Neutrophil (primary cell): ENCODE measurements around the gene SLC44A2.

Source experiments
- H3K27ac ChIP-seq: fragments of 200-600 bp; sonication (generic); 2 replicates; pipeline ENCODE4 v1.5.1; 2016; ENCODE audit warnings: mild to moderate bottlenecking, moderate library complexity
- H3K27me3 ChIP-seq: fragments of 200-600 bp; sonication (generic); 2 replicates; pipeline ENCODE4 v1.6.0; 2016; ENCODE audit warnings: mild to moderate bottlenecking
- H3K36me3 ChIP-seq: fragments of 200-600 bp; sonication (generic); 2 replicates; pipeline ENCODE4 v1.5.1; 2017
- H3K4me1 ChIP-seq, 2 experiments: fragments of 200-600 bp in 1 of 2; sonication (generic) in 1 of 2; 1 replicate in 1 of 2; 2 replicates in 1 of 2; pipeline versions ENCODE4 v1.5.1 to v1.6.1; 2013 to 2016; ENCODE audit warnings: low read depth in 1 of 2, low read length in 1 of 2, mild to moderate bottlenecking in 1 of 2, moderate library complexity in 1 of 2; ENCODE audit not compliant: control insufficient read depth in 1 of 2, insufficient read depth in 1 of 2
- H3K4me3 ChIP-seq, 2 experiments: fragments of 200-600 bp in 1 of 2; sonication (generic) in 1 of 2; 1 replicate in 1 of 2; 2 replicates in 1 of 2; pipeline ENCODE4 v1.5.1; 2013 to 2016; ENCODE audit warnings: low read depth in 1 of 2, low read length in 1 of 2, mild to moderate bottlenecking in 1 of 2, moderate library complexity in 1 of 2
- H3K9me3 ChIP-seq: fragments of 200-600 bp; sonication (generic); 2 replicates; pipeline ENCODE4 v1.5.1; 2016
- CTCF ChIP-seq: fragments of 200-600 bp; sonication (generic); IDR thresholded peaks from 2 replicates; pipeline ENCODE4 v1.5.1; 2016; ENCODE audit warnings: antibody characterized with exemption

Gene SLC44A2

GRCh38 chr19:10644260-10645007 is 19.1 kb downstream of the SLC44A2 start:
- H3K4me1 ChIP-seq = peaks cover 15 to 23% of the 10 kb centered on the region in 2 experiments
- no peak overlapping the region for H3K4me3 ChIP-seq
- H3K9me3 ChIP-seq = no peaks in the 10 kb centered on the region
- no peaks in the 10 kb centered on the region for H3K27me3 ChIP-seq
- peaks cover 52% of the 10 kb centered on the region for H3K36me3 ChIP-seq
- peak overlapping the region; percentile 69 for H3K27ac ChIP-seq
- TF ChIP-seq CTCF = peak; percentile 60

DNA sequence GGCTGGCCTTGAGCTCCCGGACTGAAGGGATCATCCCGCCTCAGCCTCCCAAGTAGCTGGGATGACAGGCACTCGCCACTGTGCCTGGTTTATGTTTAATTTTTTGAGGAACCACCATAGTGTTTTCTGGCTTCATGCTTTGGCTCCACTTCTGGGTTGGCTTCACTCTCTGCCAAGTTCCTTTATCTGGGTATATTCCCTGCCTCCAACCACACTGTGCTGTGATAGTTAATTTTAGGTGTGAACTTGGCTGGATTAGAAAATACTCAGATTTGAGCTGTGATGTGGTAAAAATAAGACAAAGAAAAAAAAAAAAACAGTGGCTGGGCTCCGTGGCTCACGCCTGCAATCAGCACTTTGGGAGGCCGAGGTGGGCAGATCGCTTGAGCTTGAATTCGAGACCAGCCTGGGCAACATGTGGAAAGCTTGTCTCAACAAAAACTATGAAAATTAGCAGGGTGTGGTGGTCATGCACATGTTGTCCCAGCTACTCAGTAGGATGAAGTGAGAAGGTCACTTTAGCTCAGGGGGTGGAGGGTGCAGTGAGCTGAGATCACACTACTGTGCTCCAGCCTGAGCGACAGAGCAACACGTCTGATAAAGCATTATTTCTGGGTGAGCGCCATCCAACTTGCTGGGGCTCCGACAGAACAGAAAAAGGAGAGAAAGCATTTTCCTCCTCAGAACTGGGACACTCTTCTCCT is 21.3 kb downstream of the SLC44A2 start:
- no peaks in the 10 kb centered on the region for H3K27me3 ChIP-seq
- no peak for TF ChIP-seq CTCF
- no peak overlapping the region for H3K4me3 ChIP-seq
- H3K9me3 ChIP-seq = no peaks in the 10 kb centered on the region
- peaks cover 6 to 15% of the 10 kb centered on the region in 2 experiments for H3K4me1 ChIP-seq
- peaks cover 32% of the 10 kb centered on the region for H3K36me3 ChIP-seq
- H3K27ac ChIP-seq = no peak overlapping the region

- Histone ChIP-seq H3K4me1 (peaks cover 23 to 30% of the 10 kb centered on the region in 2 experiments), H3K9me3 (no peaks in the 10 kb centered on the region), H3K27ac (no peak overlapping the region), H3K27me3 (no peaks in the 10 kb centered on the region), H3K4me3 (no peak overlapping the region), H3K36me3 (peaks cover 14% of the 10 kb centered on the region)
- TF ChIP-seq CTCF = no peak
Observed at GRCh38 chr19:10648360-10648759, 23.0 kb downstream of the SLC44A2 start.

DNA sequence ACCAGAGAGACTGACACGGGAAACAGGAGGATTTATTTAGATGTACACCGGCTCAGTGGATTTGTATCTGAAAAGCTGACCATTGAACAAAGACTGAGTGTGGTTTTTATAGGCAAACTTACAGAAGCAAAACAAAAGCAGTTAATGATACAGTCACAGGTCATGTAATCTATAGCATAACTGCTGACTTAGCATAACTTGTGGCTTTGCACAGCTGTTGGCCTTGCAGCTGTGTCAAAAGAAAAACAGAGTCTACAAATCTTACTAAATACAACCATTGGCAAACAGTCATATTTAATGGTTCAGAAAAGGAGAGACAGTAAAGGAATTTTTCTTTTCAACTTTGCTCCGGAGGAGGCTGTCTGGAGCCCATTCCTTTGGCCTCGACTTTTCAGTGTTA is 26.5 kb downstream of the SLC44A2 start:
- Histone ChIP-seq H3K4me1 (peaks cover 30 to 34% of the 10 kb centered on the region in 2 experiments), H3K27me3 (no peaks in the 10 kb centered on the region), H3K4me3 (no peak overlapping the region), H3K36me3 (no peaks in the 10 kb centered on the region), H3K9me3 (no peaks in the 10 kb centered on the region), H3K27ac (peak overlapping the region; percentile 35)
- no peak for TF ChIP-seq CTCF

- H3K36me3 ChIP-seq = no peaks in the 10 kb centered on the region
- peaks cover 30 to 34% of the 10 kb centered on the region in 2 experiments for H3K4me1 ChIP-seq
- H3K4me3 ChIP-seq = peak overlapping the region; percentile 91 to 97
- no peaks in the 10 kb centered on the region for H3K9me3 ChIP-seq
- no peak for TF ChIP-seq CTCF
- H3K27ac ChIP-seq = peak overlapping the region; percentile 96
- no peaks in the 10 kb centered on the region for H3K27me3 ChIP-seq
Observed at GRCh38 chr19:10653482-10653731, 28.1 kb downstream of the SLC44A2 start.
